HUES64 (cell line): ENCODE results near the gene CNPY2. TPM values are rescaled to one million over a fixed set of nuclear protein-coding genes. Genes with fewer than 3 reads are reported as not detected.
"Not testable (repeated sequence)": the region's sequence is repeated elsewhere in the genome, so short reads cannot be mapped to it uniquely, and the experiment has no call there.

Experiments
- H3K27ac ChIP-seq: 2 replicates; pipeline ENCODE4 v1.7.0; 2013; ENCODE audit warnings: low read depth, low read length, inconsistent platforms
- H3K27me3 ChIP-seq: 2 replicates; pipeline ENCODE4 v1.6.1; 2013; ENCODE audit warnings: mild to moderate bottlenecking, low read length; ENCODE audit not compliant: insufficient read depth
- H3K36me3 ChIP-seq: 2 replicates; pipeline ENCODE4 v1.6.1; 2013; ENCODE audit warnings: mild to moderate bottlenecking, low read length; ENCODE audit not compliant: insufficient read depth
- H3K4me1 ChIP-seq: 2 replicates; pipeline ENCODE4 v1.6.1; 2013; ENCODE audit warnings: mild to moderate bottlenecking, low read length, moderate library complexity; ENCODE audit not compliant: insufficient read depth
- H3K4me3 ChIP-seq: 2 replicates; pipeline ENCODE4 v1.5.1; 2013; ENCODE audit warnings: mild to moderate bottlenecking, low read length, moderate library complexity
- H3K9ac ChIP-seq: 2 replicates; pipeline ENCODE4 v1.6.1; 2013; ENCODE audit warnings: mild to moderate bottlenecking, low read depth, low read length
- H3K9me3 ChIP-seq: 2 replicates; pipeline ENCODE4 v1.6.1; 2013; ENCODE audit warnings: low read depth, low read length; ENCODE audit not compliant: insufficient read depth
- WGBS: fragments of 150-250, 120-280 bp; methylation state at CpG from one replicate; pipeline ENCODE4 v1.1.7; 2013; ENCODE audit warnings: missing lambda C conversion rate; 5-methylcytosine and 5-hydroxymethylcytosine counted together
- polyA plus RNA-seq, 2 experiments: library from polyadenylated mRNA; stranded (reverse); fragments of 50-300 nt; gene quantifications; one replicate each; pipeline ENCODE4 v1.2.3, GENCODE V29; 2013

Gene CNPY2
- 148 TPM for polyA plus RNA-seq (2013, experiment 1 of 2)
- polyA plus RNA-seq (2013, experiment 2 of 2) = 142 TPM

DNA sequence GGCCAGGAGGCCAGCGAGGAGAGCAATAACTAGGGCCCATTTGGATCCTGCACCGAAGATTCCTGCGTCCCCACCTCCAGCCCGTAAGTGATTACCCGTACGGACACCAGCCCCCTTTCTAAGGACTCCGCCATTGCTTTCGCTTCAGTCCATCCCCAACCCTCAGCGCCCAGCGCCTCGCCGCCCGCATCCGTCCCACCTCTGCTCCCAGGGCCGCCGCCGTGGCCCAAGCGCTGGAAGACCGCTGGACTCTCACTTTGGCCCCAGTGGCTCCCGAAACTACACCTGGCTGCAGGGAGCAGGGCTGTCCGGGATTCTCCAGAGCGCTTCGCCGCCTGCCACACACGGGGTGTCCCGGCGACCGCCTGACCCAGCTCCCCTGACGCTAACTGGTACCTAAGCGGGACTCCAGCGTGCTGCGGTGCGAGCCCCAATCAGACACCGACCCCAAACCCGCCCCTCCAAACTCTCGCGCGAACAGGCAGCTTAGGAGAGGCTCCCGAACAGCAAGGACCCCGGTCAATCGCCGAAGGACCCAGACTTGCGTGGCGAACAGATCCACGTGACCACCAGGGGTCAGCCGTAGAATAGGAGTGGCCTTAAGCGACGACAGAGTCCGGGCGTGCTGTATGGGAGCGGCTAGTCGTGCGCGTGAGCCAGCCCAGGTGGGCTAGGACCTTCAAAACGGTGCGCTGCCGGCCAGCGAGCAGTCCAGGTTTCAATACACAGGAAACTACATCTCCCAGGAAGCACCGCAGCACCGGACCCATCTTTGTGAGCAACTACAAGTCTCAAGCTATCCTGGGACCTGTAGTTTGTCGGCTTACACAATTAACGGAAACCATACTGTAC is at the start of gene CNPY2:
Gene CNPY2, minus strand, starts transcription at position 367 of the 852 bp plus-strand sequence. CDS start 771 bp downstream, outside the sequence.
- under 1% methylated on average over 62 of the region's 62 CpGs for WGBS
- H3K36me3 ChIP-seq = peaks cover 45% of the 10 kb centered on the region

DNA sequence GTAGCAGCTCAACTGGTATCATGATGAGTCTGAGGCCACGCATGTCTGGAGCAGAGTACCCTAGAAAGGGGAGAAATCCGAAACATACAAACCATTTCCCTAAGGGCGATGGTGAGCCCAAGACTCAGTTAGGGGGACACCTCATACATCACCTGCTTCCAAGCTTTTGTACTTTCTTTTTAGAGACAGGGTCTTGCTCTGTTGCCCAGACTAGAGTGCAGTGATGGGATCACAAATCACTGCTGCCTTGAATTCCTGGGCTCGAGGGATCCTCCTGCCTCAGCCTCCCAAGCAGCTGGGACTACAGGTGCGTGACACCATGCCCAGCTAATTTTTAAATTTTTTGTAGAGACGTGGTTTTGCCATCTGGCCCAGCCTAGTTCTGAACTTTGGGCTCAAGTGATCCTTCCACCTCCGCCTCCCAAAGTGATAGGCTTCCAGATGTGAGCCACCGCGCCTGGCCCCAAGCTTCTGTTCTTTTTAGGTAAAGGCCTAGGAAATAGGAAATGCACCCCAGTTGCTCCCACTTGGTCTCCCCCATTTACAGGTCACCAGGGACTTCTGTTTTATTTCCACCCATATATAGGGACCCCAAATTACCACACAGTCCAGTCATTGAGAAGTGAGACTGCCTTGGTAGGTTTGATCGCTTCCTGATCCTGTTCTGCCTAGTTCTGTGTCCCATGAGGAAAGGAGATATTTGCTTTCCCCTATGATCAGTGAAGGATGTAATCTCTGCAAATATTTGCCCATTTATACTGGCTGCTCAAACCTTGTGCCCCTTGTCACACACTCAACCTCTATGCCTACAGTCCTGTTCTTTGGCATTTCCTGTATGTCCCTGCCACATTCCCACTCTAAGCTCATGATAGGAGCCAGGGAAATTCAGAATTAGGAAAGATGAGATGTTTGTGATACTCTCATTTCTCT is 46.6 kb upstream of the CNPY2 start, which contains the start of gene APOF:
Gene APOF, minus strand, starts transcription at position 728 of the 930 bp plus-strand sequence. Its CDS starts 112 bp downstream, at position 616.
- H3K36me3 ChIP-seq = no peaks in the 10 kb centered on the region
- 95% methylated on average over 10 of the region's 10 CpGs for WGBS
- H3K9me3 ChIP-seq = no peaks in the 10 kb centered on the region
- H3K27me3 ChIP-seq = peaks cover 3% of the 10 kb centered on the region; the same call in 1 of the 2 replicates
- no peak within 1 kb of the TSS for H3K4me3 ChIP-seq
- H3K9ac ChIP-seq = no peak within 1 kb of the TSS
- H3K4me1 ChIP-seq = no peaks in the 10 kb centered on the region
- no peak within 1 kb of the TSS for H3K27ac ChIP-seq

More for the DNA sequence above, at the start of gene CNPY2:
- Histone ChIP-seq H3K9ac (peak within 1 kb of the TSS; percentile 98), H3K27ac (peak within 1 kb of the TSS; percentile 94), H3K4me3 (peak within 1 kb of the TSS; percentile 97), H3K9me3 (no peaks in the 10 kb centered on the region), H3K27me3 (no peaks in the 10 kb centered on the region), H3K4me1 (peaks cover 8% of the 10 kb centered on the region; the same call in 1 of the 2 replicates)

DNA sequence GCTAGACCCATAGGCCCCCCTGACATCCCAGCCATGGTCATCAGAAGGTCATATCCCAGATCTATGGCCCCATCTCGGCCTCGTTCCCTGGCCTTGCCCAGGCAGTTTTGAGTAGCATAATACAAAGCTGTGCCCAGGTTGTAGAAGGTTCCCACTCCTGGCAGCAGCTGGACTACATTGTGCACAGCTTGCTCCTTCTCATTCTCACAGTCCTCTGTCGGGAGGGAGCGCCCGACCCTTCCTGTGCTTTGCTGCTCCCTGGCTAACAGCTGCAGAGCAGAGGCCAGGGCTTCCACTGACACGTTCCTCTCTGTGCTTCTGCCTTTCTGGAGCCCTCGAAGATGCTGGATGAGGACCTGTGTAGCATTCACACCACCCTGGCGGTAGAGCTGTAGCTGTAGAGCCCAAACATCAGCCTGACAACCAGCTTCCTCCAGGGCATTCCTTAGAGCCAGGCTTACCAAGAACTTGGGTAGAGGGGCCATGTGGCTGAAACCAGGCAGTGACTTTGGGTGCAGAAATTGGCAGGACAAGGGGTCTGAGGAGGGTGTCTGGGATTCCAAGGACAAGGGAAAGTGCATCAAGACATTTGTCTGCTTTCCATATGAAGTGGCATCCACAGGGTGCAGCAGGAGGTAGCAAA is 45.8 kb upstream of the CNPY2 start:
- Histone ChIP-seq H3K27ac (no peak overlapping the region), H3K9ac (no peak overlapping the region), H3K4me1 (no peaks in the 10 kb centered on the region), H3K4me3 (peak overlapping the region; percentile 87; the same call in 1 of the 2 replicates), H3K9me3 (no peaks in the 10 kb centered on the region), H3K27me3 (peaks cover 3% of the 10 kb centered on the region; the same call in 1 of the 2 replicates), H3K36me3 (no peaks in the 10 kb centered on the region)
- 89% methylated on average over 8 of the region's 8 CpGs for WGBS

DNA sequence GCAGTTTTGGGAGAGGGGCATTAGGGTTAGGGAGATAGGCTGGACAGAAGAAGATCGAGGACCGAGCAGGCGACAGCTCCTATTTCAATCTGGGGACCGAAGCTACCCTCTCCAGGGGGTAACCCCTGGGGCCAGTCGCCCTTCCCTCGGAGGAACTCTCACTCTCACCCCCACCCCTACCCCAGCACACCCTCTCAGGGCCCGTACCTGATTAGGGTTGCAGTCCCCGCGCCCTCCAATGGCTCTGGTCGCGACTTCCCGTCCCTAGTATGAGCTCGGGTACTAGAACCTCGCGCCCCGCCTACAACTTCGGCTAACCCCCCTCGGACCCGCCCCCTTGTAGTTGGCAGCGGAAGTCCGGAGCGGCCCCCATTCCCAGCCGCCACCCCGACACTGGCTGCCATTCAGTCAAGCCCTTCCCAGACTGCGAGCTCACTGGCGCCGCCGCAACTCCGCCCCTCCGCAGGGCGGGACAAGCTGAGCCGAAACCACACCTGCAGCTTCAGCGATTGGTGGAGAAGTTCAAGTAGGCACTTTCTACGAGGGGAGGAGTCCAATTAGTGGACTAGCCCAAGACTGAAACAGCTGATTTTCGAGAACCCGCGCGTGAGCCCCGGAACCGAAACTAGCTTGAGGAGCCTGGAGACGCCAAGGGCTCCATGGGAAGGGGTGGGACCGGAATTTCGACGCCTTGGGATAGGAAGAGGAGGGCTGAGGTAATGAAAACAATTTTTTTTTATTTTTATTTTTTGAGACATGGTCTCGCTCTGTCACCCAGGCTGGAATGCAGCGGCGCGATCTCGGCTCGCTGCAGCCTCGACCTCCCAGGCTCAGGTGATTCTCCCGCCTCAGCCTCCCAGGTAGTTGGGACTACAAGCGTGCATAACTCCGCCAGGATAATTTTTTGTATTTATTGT is 44.3 kb upstream of the CNPY2 start, which contains the start of gene STAT2:
Gene STAT2, minus strand, starts transcription at position 257 of the 917 bp plus-strand sequence. CDS start 3,536 bp downstream, outside the sequence.
- Histone ChIP-seq H3K27ac (peak within 1 kb of the TSS; percentile 78; the same call in 1 of the 2 replicates), H3K9me3 (no peaks in the 10 kb centered on the region), H3K4me3 (peak within 1 kb of the TSS; percentile 87), H3K4me1 (no peaks in the 10 kb centered on the region), H3K36me3 (peaks cover 13% of the 10 kb centered on the region), H3K9ac (peak within 1 kb of the TSS; percentile 76), H3K27me3 (peaks cover 3% of the 10 kb centered on the region; the same call in 1 of the 2 replicates)
- under 1% methylated on average over 54 of the region's 54 CpGs for WGBS

DNA sequence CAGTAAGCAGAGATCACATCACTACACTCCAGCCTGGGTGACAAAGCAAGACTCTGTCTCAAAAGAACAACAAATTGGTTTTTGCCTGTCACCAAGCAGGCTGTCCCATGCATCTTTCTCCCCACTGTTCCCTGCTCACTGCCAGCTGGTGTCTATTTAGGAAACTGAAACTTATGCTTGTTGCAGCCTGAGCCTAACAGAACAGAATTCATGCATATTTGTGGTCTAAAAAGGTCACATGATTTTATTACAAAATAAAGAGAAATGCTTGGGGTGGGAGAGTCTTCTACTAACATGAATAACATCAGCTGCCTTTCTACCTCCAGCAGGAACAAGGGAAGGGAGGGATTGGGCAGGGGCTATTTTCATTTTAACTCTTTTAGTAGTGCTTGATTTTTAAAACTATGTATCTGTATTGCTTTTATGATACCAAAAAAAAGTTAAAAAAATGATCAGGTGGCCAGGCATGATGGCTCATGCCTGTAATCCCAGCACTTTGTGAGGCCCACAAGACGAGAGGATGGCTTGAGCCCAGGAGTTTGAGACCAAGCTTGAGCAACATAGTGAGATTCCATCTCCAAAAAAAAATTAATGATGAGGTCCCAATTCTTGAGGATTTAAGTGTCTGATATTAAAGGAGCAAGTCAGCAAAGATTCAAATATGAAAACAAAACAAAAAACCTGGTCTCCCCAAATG is 43.2 kb upstream of the CNPY2 start:
- Histone ChIP-seq H3K27ac (no peak overlapping the region), H3K9me3 (no peaks in the 10 kb centered on the region), H3K9ac (peak overlapping the region; percentile 76), H3K36me3 (peaks cover 24% of the 10 kb centered on the region), H3K4me1 (no peaks in the 10 kb centered on the region), H3K4me3 (peak overlapping the region; percentile 87), H3K27me3 (peaks cover 3% of the 10 kb centered on the region; the same call in 1 of the 2 replicates)
- 53% methylated on average over 1 of the region's 1 CpG for WGBS

DNA sequence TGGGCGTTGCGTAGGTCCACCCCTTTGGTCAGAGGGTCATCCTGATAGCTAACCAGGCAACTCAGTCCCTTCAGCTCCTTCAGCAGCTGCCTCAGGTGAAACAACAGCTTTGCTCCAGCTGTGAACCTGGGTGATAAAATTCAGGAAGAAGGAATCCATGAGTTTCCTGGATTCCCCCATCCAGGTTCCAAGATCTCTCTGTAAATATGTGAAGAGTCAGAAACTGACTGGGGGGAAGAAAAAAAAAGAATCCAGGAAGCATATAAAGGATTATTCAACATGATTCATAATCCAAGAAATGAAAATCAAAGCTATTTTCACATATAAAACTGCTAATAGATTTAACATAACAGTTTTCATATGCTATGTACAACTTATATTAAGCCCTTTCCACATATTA is 35.5 kb upstream of the CNPY2 start:
- Histone ChIP-seq H3K27ac (no peak overlapping the region), H3K27me3 (no peaks in the 10 kb centered on the region), H3K4me3 (no peak overlapping the region), H3K36me3 (peaks cover 79% of the 10 kb centered on the region), H3K9ac (no peak overlapping the region), H3K9me3 (no peaks in the 10 kb centered on the region), H3K4me1 (no peaks in the 10 kb centered on the region)
- 100% methylated on average over 2 of the region's 2 CpGs for WGBS

DNA sequence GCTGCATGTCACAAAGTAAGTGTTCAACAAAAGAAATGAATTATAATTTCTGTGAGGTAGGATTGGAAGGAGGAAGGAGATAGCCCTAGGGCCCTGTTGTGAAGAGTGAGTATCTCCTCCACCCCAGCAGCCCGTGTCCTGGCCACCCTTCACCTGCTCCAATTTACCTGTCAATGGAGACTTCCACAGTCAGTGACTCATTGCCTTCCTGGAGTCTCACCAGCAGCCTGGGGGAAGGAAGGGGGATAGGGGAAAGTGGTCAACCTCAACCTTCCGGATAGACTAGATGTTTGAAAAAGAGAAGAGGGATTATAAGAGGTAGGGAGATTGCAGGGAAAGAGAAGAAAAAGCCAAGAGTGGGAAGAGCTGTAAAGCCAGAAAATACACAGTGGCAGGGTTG is 34.9 kb upstream of the CNPY2 start:
- WGBS = 95% methylated on average over 1 of the region's 2 CpGs
- peaks cover 79% of the 10 kb centered on the region for H3K36me3 ChIP-seq

DNA sequence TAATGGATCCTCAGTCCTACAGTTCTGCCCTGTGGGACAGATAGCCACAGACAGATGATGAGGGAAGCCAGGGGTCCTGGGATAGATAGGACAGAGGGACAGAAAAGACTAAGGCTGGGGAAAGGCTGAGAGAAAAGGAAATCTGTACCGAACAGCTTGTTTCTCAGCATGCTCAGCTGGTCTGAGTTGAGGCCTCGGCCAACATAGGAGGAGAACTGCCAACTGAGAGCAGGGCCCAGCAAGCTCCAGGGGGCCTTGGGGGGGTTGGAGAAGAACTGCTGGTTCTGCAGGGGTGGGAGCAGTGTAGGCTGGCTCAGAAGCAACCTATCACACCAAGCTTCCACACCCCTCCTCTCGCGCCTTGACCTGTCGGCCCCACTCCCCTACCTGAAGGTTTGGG is 33.0 kb upstream of the CNPY2 start:
- Histone ChIP-seq H3K4me1 (no peaks in the 10 kb centered on the region), H3K9me3 (no peaks in the 10 kb centered on the region), H3K27ac (no peak overlapping the region), H3K4me3 (no peak overlapping the region), H3K9ac (no peak overlapping the region), H3K27me3 (no peaks in the 10 kb centered on the region), H3K36me3 (peaks cover 70% of the 10 kb centered on the region)
- WGBS = 94% methylated on average over 5 of the region's 5 CpGs

More for the DNA sequence above, 34.9 kb upstream of the CNPY2 start:
- no peak overlapping the region for H3K4me3 ChIP-seq
- no peaks in the 10 kb centered on the region for H3K4me1 ChIP-seq
- no peak overlapping the region; the same call in 1 of the 2 replicates for H3K9ac ChIP-seq
- no peak overlapping the region for H3K27ac ChIP-seq
- H3K27me3 ChIP-seq = no peaks in the 10 kb centered on the region
- no peaks in the 10 kb centered on the region for H3K9me3 ChIP-seq

DNA sequence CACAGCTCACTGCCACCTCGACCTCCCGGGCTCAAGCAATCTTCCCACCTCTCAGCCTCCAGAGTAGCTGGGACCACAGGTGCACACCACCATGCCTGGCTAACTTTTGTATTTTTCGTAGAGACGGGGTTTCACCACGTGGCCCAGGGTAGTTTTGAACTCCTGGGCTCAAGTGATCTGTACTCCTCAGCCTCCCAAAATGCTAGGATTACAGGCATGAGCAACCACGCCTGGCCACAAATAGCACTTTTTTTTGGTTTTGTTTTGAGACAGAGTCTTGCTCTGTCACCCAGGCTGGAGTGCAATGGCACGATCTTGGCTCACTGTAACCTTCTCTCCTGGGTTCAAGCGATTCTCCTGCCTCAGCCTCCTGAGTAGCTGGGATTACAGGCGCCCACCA is 31.5 kb upstream of the CNPY2 start:
- H3K27ac ChIP-seq, H3K4me1 ChIP-seq, H3K9me3 ChIP-seq, H3K9ac ChIP-seq, H3K27me3 ChIP-seq, H3K4me3 ChIP-seq: not testable (repeated sequence)
- H3K36me3 ChIP-seq = peaks cover 71% of the 10 kb centered on the region
- WGBS = 95% methylated on average over 8 of the region's 9 CpGs
